GM23248 (cell line): ENCODE measurements around the gene MBD3L1.

Source experiments
- EZH2 ChIP-seq: fragments of 200-600 bp; sonication (generic); IDR thresholded peaks from 2 replicates; pipeline ENCODE4 v1.6.1; 2018; ENCODE audit warnings: antibody characterized with exemption, mild to moderate bottlenecking; ENCODE audit not compliant: insufficient read depth, poor library complexity, severe bottlenecking
- EZH2phosphoT487 ChIP-seq: fragments of 200-600 bp; sonication (generic); IDR thresholded peaks from 2 replicates; pipeline ENCODE4 v1.6.1; 2018; ENCODE audit warnings: antibody characterized with exemption, moderate library complexity, mild to moderate bottlenecking, low read depth; ENCODE audit not compliant: insufficient read depth

DNA sequence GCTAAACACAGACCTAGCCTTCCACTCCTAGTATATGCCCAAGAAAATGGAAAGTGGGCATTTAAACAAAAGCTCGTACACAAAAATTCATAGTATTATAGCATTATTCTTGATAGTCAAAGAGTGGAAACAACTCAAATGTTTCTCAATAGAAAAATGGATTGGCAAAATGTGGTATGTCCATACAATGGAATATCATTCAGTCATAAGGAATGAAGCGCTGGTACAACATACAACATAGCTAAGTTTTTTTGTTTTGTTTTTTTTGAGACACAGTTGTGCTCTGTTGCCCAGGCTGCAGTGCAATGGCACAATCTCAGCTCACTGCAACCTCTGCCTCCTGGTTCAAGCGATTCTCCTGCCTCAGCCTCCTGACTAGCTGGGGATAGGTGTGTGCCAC is 11.9 kb upstream of the MBD3L1 start:
- TF ChIP-seq EZH2phosphoT487 = no peak
- no peak for TF ChIP-seq EZH2
